ENCODE data around the gene MTNR1B. TPM values are rescaled to one million over a fixed set of nuclear protein-coding genes. Genes with fewer than 3 reads are reported as not detected.

MTNR1B gene
- polyA plus RNA-seq, 1 of the 3 experiments (the other 2 are of a cell fraction) = not detected

DNA sequence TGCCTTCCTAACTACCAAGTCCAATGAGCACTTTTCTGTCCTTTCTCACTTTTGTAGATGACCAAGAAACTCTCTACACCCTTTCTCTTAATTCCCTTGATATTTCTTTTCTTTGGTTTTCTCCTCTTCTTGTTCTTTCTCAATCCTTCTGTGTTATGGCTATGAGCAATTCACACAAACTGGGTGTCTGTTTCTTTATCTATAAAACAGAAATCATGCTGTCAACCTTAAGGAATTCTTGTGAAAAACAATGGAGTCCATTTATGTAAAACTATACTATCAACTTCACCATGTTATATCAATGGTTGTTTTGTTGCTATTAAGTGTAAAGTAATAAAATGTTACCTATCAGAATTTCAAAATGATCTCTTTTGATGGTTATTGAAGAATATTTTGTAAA lies 7.2 kb downstream of the MTNR1B start (continued):
- TF ChIP-seq REST (IDR thresholded peaks at IDR 0.05; ENCODE audit: low read depth, low read length) = no peak
- TF ChIP-seq GABPA (IDR thresholded peaks at IDR 0.05; ENCODE audit: low read depth) = no peak
- TF ChIP-seq FOXM1 (IDR thresholded peaks at IDR 0.05; ENCODE audit: low read depth) = no peak
- no peak for TF ChIP-seq RXRA (IDR thresholded peaks at IDR 0.05; ENCODE audit: borderline replicate concordance, low read depth)
- TF ChIP-seq JUND (IDR thresholded peaks at IDR 0.05) = no peak
- TF ChIP-seq TEAD4 (IDR thresholded peaks at IDR 0.05; ENCODE audit: borderline replicate concordance, insufficient read depth) = no peak
- TF ChIP-seq TCF12 (IDR thresholded peaks at IDR 0.05) = no peak
- TF ChIP-seq TAF1 (IDR thresholded peaks at IDR 0.05; ENCODE audit: borderline replicate concordance, low read depth, low read length) = no peak
- TF ChIP-seq ELF1 (IDR thresholded peaks at IDR 0.05) = no peak
- TF ChIP-seq RAD21 (IDR thresholded peaks at IDR 0.05; ENCODE audit: low read length) = no peak
- no peak for TF ChIP-seq RCOR1 (IDR thresholded peaks at IDR 0.05; ENCODE audit: low read length)
- no peak for TF ChIP-seq FOSL2 (IDR thresholded peaks at IDR 0.05; ENCODE audit: borderline replicate concordance, low read depth)
- no peak for TF ChIP-seq YY1 (IDR thresholded peaks at IDR 0.05; ENCODE audit: low read depth)
- TF ChIP-seq GATA2 (CRISPR knock-in tag; IDR thresholded peaks at IDR 0.05) = no peak

GRCh38 chr11:92977401-92977800 lies 8.0 kb downstream of the MTNR1B start:
- no peaks in the 10 kb centered on the region for H3K9me2 ChIP-seq
- ChIA-PET POLR2A (no interaction called here), CTCF (interaction anchor here (0.7 to 2.5 kb wide), 6 partner anchors 8 to 257 kb away, joined by 3 to 8 read pairs (median 6); partner anchors contain the start of gene MTNR1B)
- no peak for TF ChIP-seq IRF3 (IDR thresholded peaks at IDR 0.05; ENCODE audit: low read depth, low read length)
- no peaks in the 10 kb centered on the region for H3K36me3 ChIP-seq (replicated peaks in 1 of 2; ENCODE audit: control insufficient read depth in 1 of 2, insufficient read depth in 2 of 2, low read length in 1 of 2)
- no peak overlapping the region for H3K4me3 ChIP-seq (ENCODE audit: low read depth in 2 of 2, low read length in 1 of 2)
- no peak overlapping the region for H2AFZ ChIP-seq (ENCODE audit: low read depth)
- peaks cover 22 to 28% of the 10 kb centered on the region in 2 experiments; a peak in 3 of 4 replicates for H3K4me1 ChIP-seq (ENCODE audit: control insufficient read depth in 1 of 2, insufficient read depth in 2 of 2, low read depth in 1 of 2, low read length in 1 of 2)
- no peaks in the 10 kb centered on the region for H3K27me3 ChIP-seq (ENCODE audit: insufficient read depth)
- H3K4me2 ChIP-seq = no peak overlapping the region
- no peak overlapping the region for H3K9ac ChIP-seq
- no peaks in the 10 kb centered on the region for H3K9me3 ChIP-seq
- H4K20me1 ChIP-seq (ENCODE audit: insufficient read depth) = no peaks in the 10 kb centered on the region
- H3F3A ChIP-seq (replicated peaks; ENCODE audit: insufficient read depth) = peaks cover 26% of the 10 kb centered on the region
- no peak overlapping the region for H3K27ac ChIP-seq (ENCODE audit: low read depth in 2 of 2, low read length in 1 of 2)
- no peaks in the 10 kb centered on the region for H3K79me2 ChIP-seq (ENCODE audit: insufficient read depth)
- 100% methylated on average over 2 of the region's 2 CpGs for WGBS (ENCODE audit: low lambda C conversion rate)
- no peak for DNase-seq

Data from SK-N-SH (cell line).